ENCODE results near the gene ZNF77. TPM values are rescaled to one million over a fixed set of nuclear protein-coding genes. Genes with fewer than 3 reads are reported as not detected.

ZNF77 gene
- total and polyA plus RNA-seq, 10 of the 15 experiments (the other 5 are each of a cell fraction or from before 2014, with no cell fraction given): 1.9 to 4.7 (median 3.0) TPM

GRCh38 chr19:2952953-2953481 lies 8.2 kb upstream of the ZNF77 start:
- BruUV-seq (replicated peaks): no TSS peak
- no peaks in the 10 kb centered on the region for H3K27me3 ChIP-seq (replicated peaks in 1 of 2; ENCODE audit: control insufficient read depth in 2 of 2, insufficient read depth in 2 of 2, low read length in 1 of 2)
- in situ Hi-C loops (cut with MboI): no loop called here
- H3K9me3 ChIP-seq (replicated peaks; ENCODE audit: control insufficient read depth, insufficient read depth, low read length): no peaks in the 10 kb centered on the region
- no peak overlapping the region for H3K27ac ChIP-seq (ENCODE audit: control insufficient read depth, insufficient read depth)
- RAD21 ChIA-PET (ENCODE audit: unreplicated experiment): interaction anchor here (1.1 kb wide), 1 partner anchor 14 kb away, joined by 4 read pairs; no protein-coding TSS in a partner anchor
- CTCF ChIA-PET: interaction anchor here (1.0 to 4.3 kb wide), 7 partner anchors 10 to 211 kb away, joined by 3 to 32 read pairs (median 10); no protein-coding TSS in a partner anchor
- ATAC-seq (no peak), FAIRE-seq (no peak), DNase-seq (ENCODE audit: low read depth, low spot score) (no peak)
- WGBS (ENCODE audit: insufficient coverage, insufficient replicate concordance, low lambda C conversion rate, missing lambda C conversion rate): under 1% methylated on average over 9 of the region's 9 CpGs
- no peak overlapping the region for H3K9ac ChIP-seq (ENCODE audit: control insufficient read depth, insufficient read depth, low read length)
- H3K36me3 ChIP-seq (ENCODE audit: control insufficient read depth in 2 of 2, insufficient read depth in 2 of 2, low read length in 1 of 2): no peaks in the 10 kb centered on the region
- peak overlapping the region; percentile 1; the same call in 1 of the 2 replicates for H3K4me2 ChIP-seq (ENCODE audit: control insufficient read depth, insufficient read depth)
- intact Hi-C loops (cut with micrococcal nuclease; ENCODE audit: unreplicated experiment): no loop called here
- H2AFZ ChIP-seq (ENCODE audit: control insufficient read depth, low read depth, low read length): peak overlapping the region; percentile 54
- peaks cover 3% of the 10 kb centered on the region for H3K4me1 ChIP-seq (ENCODE audit: control insufficient read depth, insufficient read depth, low read length)
- H3K4me3 ChIP-seq: no peak overlapping the region
- no peaks in the 10 kb centered on the region for H4K20me1 ChIP-seq (ENCODE audit: control insufficient read depth, insufficient read depth)
- TF ChIP-seq POLR2AphosphoS2 (IDR thresholded peaks at IDR 0.05; ENCODE audit: low read depth, low read length) (no peak), EZH2 (IDR thresholded peaks at IDR 0.05; ENCODE audit: borderline replicate concordance, control insufficient read depth, low read depth, low read length) (no peak), MTA3 (IDR thresholded peaks at IDR 0.05; ENCODE audit: borderline replicate concordance, low read length) (no peak), FOXM1 (IDR thresholded peaks at IDR 0.05; ENCODE audit: low read depth, low read length) (no peak), SREBF1 (IDR thresholded peaks at IDR 0.05; ENCODE audit: low read length) (no peak), POU2F2 (IDR thresholded peaks at IDR 0.05; ENCODE audit: borderline replicate concordance, low read depth, low read length) (no peak), ZNF207 (IDR thresholded peaks at IDR 0.05; ENCODE audit: borderline replicate concordance) (no peak), TCF3 (IDR thresholded peaks at IDR 0.05; ENCODE audit: borderline replicate concordance, insufficient read depth, low read depth, low read length) (no peak), HDAC2 (IDR thresholded peaks at IDR 0.05) (no peak), CEBPB (IDR thresholded peaks at IDR 0.05; ENCODE audit: borderline replicate concordance in 1 of 2, low read depth in 2 of 2, low read length in 2 of 2) (no peak)
- TF ChIP-seq, protein P1, sequence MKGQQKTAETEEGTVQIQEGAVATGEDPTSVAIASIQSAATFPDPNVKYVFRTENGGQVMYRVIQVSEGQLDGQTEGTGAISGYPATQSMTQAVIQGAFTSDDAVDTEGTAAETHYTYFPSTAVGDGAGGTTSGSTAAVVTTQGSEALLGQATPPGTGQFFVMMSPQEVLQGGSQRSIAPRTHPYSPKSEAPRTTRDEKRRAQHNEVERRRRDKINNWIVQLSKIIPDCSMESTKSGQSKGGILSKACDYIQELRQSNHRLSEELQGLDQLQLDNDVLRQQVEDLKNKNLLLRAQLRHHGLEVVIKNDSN (IDR thresholded peaks at IDR 0.05; ENCODE audit: borderline replicate concordance, extremely low read length, insufficient read depth, low read depth, low read length): no peak
- TF ChIP-seq, protein P2, sequence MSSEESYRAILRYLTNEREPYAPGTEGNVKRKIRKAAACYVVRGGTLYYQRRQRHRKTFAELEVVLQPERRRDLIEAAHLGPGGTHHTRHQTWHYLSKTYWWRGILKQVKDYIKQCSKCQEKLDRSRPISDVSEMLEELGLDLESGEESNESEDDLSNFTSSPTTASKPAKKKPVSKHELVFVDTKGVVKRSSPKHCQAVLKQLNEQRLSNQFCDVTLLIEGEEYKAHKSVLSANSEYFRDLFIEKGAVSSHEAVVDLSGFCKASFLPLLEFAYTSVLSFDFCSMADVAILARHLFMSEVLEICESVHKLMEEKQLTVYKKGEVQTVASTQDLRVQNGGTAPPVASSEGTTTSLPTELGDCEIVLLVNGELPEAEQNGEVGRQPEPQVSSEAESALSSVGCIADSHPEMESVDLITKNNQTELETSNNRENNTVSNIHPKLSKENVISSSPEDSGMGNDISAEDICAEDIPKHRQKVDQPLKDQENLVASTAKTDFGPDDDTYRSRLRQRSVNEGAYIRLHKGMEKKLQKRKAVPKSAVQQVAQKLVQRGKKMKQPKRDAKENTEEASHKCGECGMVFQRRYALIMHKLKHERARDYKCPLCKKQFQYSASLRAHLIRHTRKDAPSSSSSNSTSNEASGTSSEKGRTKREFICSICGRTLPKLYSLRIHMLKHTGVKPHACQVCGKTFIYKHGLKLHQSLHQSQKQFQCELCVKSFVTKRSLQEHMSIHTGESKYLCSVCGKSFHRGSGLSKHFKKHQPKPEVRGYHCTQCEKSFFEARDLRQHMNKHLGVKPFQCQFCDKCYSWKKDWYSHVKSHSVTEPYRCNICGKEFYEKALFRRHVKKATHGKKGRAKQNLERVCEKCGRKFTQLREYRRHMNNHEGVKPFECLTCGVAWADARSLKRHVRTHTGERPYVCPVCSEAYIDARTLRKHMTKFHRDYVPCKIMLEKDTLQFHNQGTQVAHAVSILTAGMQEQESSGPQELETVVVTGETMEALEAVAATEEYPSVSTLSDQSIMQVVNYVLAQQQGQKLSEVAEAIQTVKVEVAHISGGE (CRISPR knock-in tag; IDR thresholded peaks at IDR 0.05): no peak
- POLR2A ChIA-PET: no interaction called here
- peaks cover 17% of the 10 kb centered on the region for H3K79me2 ChIP-seq (ENCODE audit: control insufficient read depth, insufficient read depth, low read length)
- SMC1A ChIA-PET (ENCODE audit: uncharacterized antibody, unreplicated experiment): interaction anchor here (1.4 kb wide), 1 partner anchor 122 kb away, joined by 3 read pairs; no protein-coding TSS in a partner anchor

Measured in GM12878 (cell line).